Measurements from ENCODE around the gene RFPL4AL1.

DNA sequence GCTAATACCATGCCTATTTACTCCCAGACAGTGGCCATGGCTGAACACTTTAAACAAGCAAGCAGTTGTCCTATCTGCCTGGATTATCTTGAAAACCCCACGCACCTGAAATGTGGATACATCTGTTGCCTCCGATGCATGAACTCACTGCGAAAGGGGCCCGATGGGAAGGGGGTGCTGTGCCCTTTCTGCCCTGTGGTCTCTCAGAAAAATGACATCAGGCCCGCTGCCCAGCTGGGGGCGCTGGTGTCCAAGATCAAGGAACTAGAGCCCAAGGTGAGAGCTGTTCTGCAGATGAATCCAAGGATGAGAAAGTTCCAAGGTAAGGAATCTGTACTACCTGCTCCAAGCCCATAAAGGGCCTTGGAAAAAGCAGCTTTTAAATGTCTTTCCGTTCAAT, 8.6 kb downstream of the RFPL4AL1 start:
- TF ChIP-seq, protein P1, sequence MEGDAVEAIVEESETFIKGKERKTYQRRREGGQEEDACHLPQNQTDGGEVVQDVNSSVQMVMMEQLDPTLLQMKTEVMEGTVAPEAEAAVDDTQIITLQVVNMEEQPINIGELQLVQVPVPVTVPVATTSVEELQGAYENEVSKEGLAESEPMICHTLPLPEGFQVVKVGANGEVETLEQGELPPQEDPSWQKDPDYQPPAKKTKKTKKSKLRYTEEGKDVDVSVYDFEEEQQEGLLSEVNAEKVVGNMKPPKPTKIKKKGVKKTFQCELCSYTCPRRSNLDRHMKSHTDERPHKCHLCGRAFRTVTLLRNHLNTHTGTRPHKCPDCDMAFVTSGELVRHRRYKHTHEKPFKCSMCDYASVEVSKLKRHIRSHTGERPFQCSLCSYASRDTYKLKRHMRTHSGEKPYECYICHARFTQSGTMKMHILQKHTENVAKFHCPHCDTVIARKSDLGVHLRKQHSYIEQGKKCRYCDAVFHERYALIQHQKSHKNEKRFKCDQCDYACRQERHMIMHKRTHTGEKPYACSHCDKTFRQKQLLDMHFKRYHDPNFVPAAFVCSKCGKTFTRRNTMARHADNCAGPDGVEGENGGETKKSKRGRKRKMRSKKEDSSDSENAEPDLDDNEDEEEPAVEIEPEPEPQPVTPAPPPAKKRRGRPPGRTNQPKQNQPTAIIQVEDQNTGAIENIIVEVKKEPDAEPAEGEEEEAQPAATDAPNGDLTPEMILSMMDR (IDR thresholded peaks at IDR 0.05; ENCODE audit: borderline replicate concordance, extremely low read depth, low read length, poor library complexity, severe bottlenecking), result peak; percentile 40
- TF ChIP-seq EZH2 (IDR thresholded peaks at IDR 0.05; ENCODE audit: borderline replicate concordance, low read depth, low read length, severe bottlenecking), result no peak
